DND-41 (cell line): ENCODE results near the gene NCAPD2.

Experiments used
- EZH2 ChIP-seq: IDR thresholded peaks from 3 replicates; pipeline ENCODE4 v1.6.1; 2012; ENCODE audit warnings: borderline replicate concordance, low read depth, mild to moderate bottlenecking, moderate library complexity, low read length, inconsistent platforms; ENCODE audit not compliant: severe bottlenecking
- TF ChIP-seq, protein P1 (sequence below): IDR thresholded peaks from 2 replicates; pipeline ENCODE4 v1.5.1; 2012; ENCODE audit warnings: borderline replicate concordance, low read length, moderate library complexity, mild to moderate bottlenecking; ENCODE audit not compliant: poor library complexity, severe bottlenecking; ENCODE audit errors: extremely low read depth

DNA sequence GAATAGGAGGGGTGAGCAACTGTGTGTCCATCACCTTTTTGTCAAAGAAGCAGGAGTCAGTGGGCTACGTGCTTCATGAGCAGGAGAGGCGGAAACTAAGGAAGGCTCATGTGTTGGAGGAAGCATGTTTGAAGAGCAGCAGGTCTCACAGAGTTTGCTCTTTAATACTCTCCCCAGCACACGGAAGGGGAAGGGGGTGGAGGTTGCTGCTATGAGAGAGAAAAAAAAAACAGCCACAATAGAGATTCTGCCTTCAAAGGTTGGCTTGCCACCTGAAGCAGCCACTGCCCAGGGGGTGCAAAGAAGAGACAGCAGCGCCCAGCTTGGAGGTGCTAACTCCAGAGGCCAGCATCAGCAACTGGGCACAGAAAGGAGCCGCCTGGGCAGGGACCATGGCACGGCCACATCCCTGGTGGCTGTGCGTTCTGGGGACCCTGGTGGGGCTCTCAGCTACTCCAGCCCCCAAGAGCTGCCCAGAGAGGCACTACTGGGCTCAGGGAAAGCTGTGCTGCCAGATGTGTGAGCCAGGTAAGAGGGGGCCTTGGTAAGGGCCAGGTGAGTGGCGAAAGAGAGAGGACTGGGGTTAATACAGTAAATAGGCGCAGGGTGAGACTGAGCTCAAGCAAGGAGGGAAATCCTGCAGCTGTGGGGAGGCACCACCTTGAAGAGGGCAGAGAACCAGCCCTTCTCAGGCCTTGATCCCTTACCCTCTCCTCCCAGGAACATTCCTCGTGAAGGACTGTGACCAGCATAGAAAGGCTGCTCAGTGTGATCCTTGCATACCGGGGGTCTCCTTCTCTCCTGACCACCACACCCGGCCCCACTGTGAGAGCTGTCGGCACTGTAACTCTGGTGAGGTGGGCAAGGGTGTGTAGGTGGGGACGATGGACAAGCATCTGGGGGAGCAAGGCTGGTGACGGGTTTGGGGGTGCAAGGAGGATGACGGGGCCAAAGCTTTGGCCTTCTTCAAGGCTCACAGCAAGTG lies 48.9 kb upstream of the NCAPD2 start, which contains the start of gene CD27:
- TF ChIP-seq, protein P1, sequence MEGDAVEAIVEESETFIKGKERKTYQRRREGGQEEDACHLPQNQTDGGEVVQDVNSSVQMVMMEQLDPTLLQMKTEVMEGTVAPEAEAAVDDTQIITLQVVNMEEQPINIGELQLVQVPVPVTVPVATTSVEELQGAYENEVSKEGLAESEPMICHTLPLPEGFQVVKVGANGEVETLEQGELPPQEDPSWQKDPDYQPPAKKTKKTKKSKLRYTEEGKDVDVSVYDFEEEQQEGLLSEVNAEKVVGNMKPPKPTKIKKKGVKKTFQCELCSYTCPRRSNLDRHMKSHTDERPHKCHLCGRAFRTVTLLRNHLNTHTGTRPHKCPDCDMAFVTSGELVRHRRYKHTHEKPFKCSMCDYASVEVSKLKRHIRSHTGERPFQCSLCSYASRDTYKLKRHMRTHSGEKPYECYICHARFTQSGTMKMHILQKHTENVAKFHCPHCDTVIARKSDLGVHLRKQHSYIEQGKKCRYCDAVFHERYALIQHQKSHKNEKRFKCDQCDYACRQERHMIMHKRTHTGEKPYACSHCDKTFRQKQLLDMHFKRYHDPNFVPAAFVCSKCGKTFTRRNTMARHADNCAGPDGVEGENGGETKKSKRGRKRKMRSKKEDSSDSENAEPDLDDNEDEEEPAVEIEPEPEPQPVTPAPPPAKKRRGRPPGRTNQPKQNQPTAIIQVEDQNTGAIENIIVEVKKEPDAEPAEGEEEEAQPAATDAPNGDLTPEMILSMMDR = no peak
- no peak for TF ChIP-seq EZH2
